ENCODE results near the gene B9D1.
A peak's percentile ranks its signal among the peaks of the same experiment; 100 is the strongest.

Gene B9D1

GRCh38 chr17:19343671-19344151, 18.8 kb downstream of the B9D1 start:
- no peak for DNase-seq (ENCODE audit: low read depth in 1 of 2, low spot score in 1 of 2)
- TF ChIP-seq JUND (IDR thresholded peaks at IDR 0.05; ENCODE audit: low read depth): no peak
- in situ Hi-C loops (cut with HindIII; ENCODE audit: low pct_unique_long_range_greater_than_20kb, low sequenced_read_pairs): no loop called here

GRCh38 chr17:19343256-19343630, 19.3 kb downstream of the B9D1 start:
- DNase-seq (ENCODE audit: low read depth in 1 of 2, low spot score in 1 of 2): no peak
- no peak for TF ChIP-seq JUND (IDR thresholded peaks at IDR 0.05; ENCODE audit: low read depth)
- in situ Hi-C loops (cut with HindIII; ENCODE audit: low pct_unique_long_range_greater_than_20kb, low sequenced_read_pairs): no loop called here

DNA sequence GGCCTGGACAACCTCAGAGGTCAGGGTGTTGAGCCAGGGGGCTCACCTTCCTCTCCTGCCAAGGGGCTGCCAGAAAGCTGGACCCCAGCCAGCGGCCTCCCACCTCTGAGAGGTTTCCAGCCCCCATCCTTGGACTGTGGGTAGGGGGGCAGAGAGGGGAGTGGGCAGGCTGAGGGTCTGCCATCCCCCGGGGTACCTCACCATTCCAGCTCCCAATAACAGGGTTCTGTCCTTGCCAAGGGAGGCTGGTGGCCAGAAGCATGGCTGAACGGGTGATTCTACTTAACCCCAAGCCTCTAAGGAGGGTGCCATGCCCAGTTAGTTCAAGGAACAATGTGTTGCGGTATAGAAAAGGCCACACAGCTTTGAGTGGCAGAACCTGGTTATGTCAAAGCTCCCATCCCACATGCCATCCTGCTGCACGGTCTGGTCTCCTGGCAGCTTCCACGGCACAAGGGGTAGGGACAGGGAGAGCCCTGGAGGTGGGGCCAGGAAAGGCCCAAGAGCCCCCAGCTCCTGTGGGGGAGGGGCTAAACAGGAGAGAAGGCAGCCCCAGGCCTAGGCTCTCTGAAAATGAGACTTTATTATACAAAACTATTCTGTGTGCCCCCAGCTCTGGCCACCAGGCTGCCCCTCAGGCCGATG, 19.8 kb downstream of the B9D1 start:
- in situ Hi-C loops (cut with HindIII; ENCODE audit: low pct_unique_long_range_greater_than_20kb, low sequenced_read_pairs): no loop called here
- DNase-seq (ENCODE audit: low read depth in 1 of 2, low spot score in 1 of 2): no peak
- TF ChIP-seq JUND (IDR thresholded peaks at IDR 0.05; ENCODE audit: low read depth): no peak

DNA sequence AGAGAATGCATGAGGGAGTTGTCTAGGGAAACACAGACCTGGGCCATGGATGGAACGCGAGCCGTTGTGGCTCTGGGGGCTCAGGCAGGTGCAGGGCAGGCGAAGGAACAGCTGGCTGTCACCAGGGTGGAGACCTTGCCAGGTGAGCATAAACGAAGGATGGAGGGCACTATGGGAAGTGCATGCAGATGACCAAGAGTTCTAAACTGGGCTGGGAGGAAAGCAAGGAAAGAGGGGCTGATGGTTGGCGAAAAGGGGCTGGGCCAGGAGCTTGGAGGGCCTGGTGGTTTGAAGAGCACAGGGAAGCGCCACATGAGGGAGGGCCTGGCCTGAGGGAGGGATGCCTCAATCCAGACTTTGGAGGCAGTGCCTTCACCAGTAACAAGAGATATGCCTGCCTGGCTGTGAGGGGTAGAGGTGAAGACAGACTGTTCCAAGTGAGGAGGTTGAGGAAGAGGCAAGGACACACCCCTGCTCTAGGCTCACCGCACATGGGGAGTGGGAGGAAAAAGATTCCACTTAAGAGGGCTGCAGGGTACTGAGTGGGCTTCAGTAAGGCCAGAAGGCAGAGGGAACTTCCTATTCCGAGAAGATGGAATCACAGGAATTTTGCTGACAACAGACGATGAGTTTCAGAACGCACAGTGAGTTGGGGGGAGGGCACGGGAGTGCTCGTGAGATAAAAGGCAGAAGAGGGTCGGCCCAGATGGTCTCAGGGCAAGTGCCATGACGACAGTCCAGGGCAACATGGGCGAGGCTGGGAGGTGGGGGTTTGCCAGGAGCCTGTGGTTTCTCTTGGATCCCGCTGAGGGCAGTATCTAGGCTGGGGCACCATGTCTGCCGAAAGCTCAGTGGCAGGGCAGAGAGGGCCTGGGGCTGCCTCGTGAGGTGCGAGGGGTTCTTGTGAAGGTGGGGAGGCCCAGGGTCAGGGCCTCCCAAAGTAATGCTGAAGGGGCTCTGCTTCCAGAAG, 20.6 kb downstream of the B9D1 start:
- in situ Hi-C loops (cut with HindIII; ENCODE audit: low pct_unique_long_range_greater_than_20kb, low sequenced_read_pairs): no loop called here
- DNase-seq (ENCODE audit: low read depth in 1 of 2, low spot score in 1 of 2): no peak

GRCh38 chr17:19341211-19341631, 21.3 kb downstream of the B9D1 start:
- in situ Hi-C loops (cut with HindIII; ENCODE audit: low pct_unique_long_range_greater_than_20kb, low sequenced_read_pairs): no loop called here
- DNase-seq (ENCODE audit: low read depth in 1 of 2, low spot score in 1 of 2): no peak
- TF ChIP-seq JUND (IDR thresholded peaks at IDR 0.05; ENCODE audit: low read depth): no peak

More for the DNA sequence above, 20.6 kb downstream of the B9D1 start:
- no peak for TF ChIP-seq JUND (IDR thresholded peaks at IDR 0.05; ENCODE audit: low read depth)

- in situ Hi-C loops (cut with HindIII; ENCODE audit: low pct_unique_long_range_greater_than_20kb, low sequenced_read_pairs): no loop called here
- DNase-seq (ENCODE audit: low read depth in 1 of 2, low spot score in 1 of 2): no peak
- TF ChIP-seq JUND (IDR thresholded peaks at IDR 0.05; ENCODE audit: low read depth): no peak
Measured at GRCh38 chr17:19339341-19339815, 23.1 kb downstream of the B9D1 start.

GRCh38 chr17:19338031-19338990, 24.2 kb downstream of the B9D1 start:
- peak; percentile 72 to 76 for DNase-seq (ENCODE audit: low read depth in 1 of 2, low spot score in 1 of 2)
- in situ Hi-C loops (cut with HindIII; ENCODE audit: low pct_unique_long_range_greater_than_20kb, low sequenced_read_pairs): no loop called here

GRCh38 chr17:19337712-19338023, 24.9 kb downstream of the B9D1 start:
- in situ Hi-C loops (cut with HindIII; ENCODE audit: low pct_unique_long_range_greater_than_20kb, low sequenced_read_pairs): no loop called here
- DNase-seq (ENCODE audit: low read depth in 1 of 2, low spot score in 1 of 2): no peak
- no peak for TF ChIP-seq JUND (IDR thresholded peaks at IDR 0.05; ENCODE audit: low read depth)

More at GRCh38 chr17:19338031-19338990, 24.2 kb downstream of the B9D1 start:
- no peak for TF ChIP-seq JUND (IDR thresholded peaks at IDR 0.05; ENCODE audit: low read depth)

- in situ Hi-C loops (cut with HindIII; ENCODE audit: low pct_unique_long_range_greater_than_20kb, low sequenced_read_pairs): no loop called here
- DNase-seq (ENCODE audit: low read depth in 1 of 2, low spot score in 1 of 2): peak; percentile 64 to 81
- no peak for TF ChIP-seq JUND (IDR thresholded peaks at IDR 0.05; ENCODE audit: low read depth)
Measured at GRCh38 chr17:19336938-19337711, 25.4 kb downstream of the B9D1 start.

DNA sequence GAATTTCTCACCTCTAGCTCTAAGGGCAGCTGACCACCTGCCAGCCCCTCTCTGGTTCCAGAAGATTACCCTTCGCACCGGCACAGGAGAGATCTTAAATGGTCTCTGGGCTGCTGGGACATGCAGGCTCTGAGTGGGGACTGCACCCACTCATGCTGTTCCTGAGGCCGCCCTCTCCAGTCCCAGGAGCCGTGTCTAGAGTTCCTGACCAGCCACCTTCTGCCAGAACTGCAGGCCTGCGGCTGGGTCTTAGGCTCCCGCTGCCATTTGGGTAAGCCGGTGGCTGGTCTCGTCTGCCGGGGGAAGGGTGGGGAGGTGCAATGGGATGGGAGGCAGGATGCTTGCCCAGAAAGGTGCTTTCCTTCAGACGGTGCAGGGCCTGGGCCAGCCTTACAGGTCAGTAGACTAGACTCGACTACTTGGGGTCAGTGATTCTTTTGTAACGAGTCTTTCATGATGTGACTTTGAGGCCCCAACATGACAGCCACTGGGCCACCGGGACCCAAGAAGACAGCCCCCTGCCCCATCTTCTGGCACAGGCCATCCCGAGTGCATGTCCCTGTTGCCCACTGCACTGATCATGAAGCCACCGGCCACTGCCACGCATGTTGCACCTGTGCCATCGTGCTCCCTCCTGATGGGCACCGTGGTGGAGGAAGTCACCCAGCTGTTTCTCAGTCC, 26.4 kb downstream of the B9D1 start:
- no peak for DNase-seq (ENCODE audit: low read depth in 1 of 2, low spot score in 1 of 2)

DNA sequence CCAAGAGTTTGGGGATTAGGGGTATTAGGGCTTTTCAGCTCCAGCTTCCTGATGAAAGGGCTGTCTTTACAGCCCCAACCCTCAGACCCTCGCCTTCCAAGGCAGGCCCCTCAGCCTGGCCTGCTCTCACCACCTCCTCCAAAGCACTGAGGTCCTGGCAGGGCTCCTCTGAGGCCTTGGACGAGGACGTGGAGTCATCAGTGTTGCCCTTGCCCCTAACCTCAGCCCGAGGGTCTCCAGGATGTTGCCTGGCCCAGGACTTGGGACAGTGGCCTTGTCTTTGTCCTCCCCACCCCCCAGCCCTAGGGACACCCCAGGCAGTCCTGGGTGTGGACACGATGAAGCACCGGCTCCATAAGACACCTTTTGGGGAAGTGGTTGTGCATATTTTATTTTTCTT, 28.2 kb downstream of the B9D1 start:
- TF ChIP-seq JUND (IDR thresholded peaks at IDR 0.05; ENCODE audit: low read depth): no peak
- no peak for DNase-seq (ENCODE audit: low read depth in 1 of 2, low spot score in 1 of 2)
- in situ Hi-C loops (cut with HindIII; ENCODE audit: low pct_unique_long_range_greater_than_20kb, low sequenced_read_pairs): no loop called here

More for the DNA sequence above, 26.4 kb downstream of the B9D1 start:
- in situ Hi-C loops (cut with HindIII; ENCODE audit: low pct_unique_long_range_greater_than_20kb, low sequenced_read_pairs): no loop called here
- no peak for TF ChIP-seq JUND (IDR thresholded peaks at IDR 0.05; ENCODE audit: low read depth)

Measured in T47D (cell line).